ENCODE results near the gene PRTG.

The PRTG gene

GRCh38 chr15:55715355-55716076 lies 27.4 kb downstream of the PRTG start:
- WGBS = 7% methylated on average over 6 of the region's 6 CpGs
- peak overlapping the region; percentile 51; the same call in 1 of the 2 replicates for H3K27ac ChIP-seq (ENCODE audit: low read depth, low read length)
- no peaks in the 10 kb centered on the region for H3K9me3 ChIP-seq (ENCODE audit: insufficient read depth, low read depth, low read length)
- peaks cover 41% of the 10 kb centered on the region for H3K4me1 ChIP-seq (ENCODE audit: insufficient read depth, low read length)
- peaks cover 2% of the 10 kb centered on the region; the same call in 1 of the 2 replicates for H3K36me3 ChIP-seq (ENCODE audit: insufficient read depth, low read length)
- H3K27me3 ChIP-seq (ENCODE audit: insufficient read depth, low read length) = peaks cover 30% of the 10 kb centered on the region
- H3K9ac ChIP-seq (ENCODE audit: low read depth, low read length) = no peak overlapping the region
- peak overlapping the region; percentile 29; the same call in 1 of the 2 replicates for H3K4me3 ChIP-seq (ENCODE audit: low read length)

DNA sequence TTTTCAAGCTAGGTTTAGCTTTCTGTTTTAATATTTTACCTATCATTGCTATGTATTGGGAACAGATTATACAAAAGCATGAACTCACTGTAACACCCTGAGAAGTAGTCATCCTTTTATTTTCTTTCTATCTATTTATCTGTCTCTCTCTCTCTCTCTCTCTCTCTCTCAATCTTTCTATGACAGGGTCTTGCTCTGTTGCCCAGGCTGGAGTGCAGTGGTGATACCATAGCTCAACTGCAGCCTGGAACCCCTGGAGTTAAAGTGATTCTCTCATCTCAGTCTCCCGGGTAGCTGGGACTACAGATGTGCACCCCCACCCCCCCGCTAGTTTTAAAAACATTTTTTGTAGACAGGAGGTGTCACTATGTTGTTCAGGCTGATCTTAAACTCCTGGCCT lies 28.9 kb downstream of the PRTG start:
- Histone ChIP-seq H3K9me3 (ENCODE audit: insufficient read depth, low read depth, low read length) (0 out of 2 replicates have a peak, but pooled peaks cover 2% of the 10 kb centered on the region), H3K27me3 (ENCODE audit: insufficient read depth, low read length) (peaks cover 30% of the 10 kb centered on the region), H3K36me3 (ENCODE audit: insufficient read depth, low read length) (peaks cover 2% of the 10 kb centered on the region; the same call in 1 of the 2 replicates), H3K4me1 (ENCODE audit: insufficient read depth, low read length) (peaks cover 41% of the 10 kb centered on the region), H3K9ac (ENCODE audit: low read depth, low read length) (no peak overlapping the region), H3K4me3 (ENCODE audit: low read length) (no peak overlapping the region), H3K27ac (ENCODE audit: low read depth, low read length) (no peak overlapping the region)
- 57% methylated on average over 2 of the region's 2 CpGs for WGBS

GRCh38 chr15:55712363-55712762 lies 30.6 kb downstream of the PRTG start:
- Histone ChIP-seq H3K36me3 (ENCODE audit: insufficient read depth, low read length) (peaks cover 2% of the 10 kb centered on the region; the same call in 1 of the 2 replicates), H3K9me3 (ENCODE audit: insufficient read depth, low read depth, low read length) (0 out of 2 replicates have a peak, but pooled peaks cover 2% of the 10 kb centered on the region), H3K27ac (ENCODE audit: low read depth, low read length) (no peak overlapping the region), H3K4me3 (ENCODE audit: low read length) (no peak overlapping the region), H3K4me1 (ENCODE audit: insufficient read depth, low read length) (peaks cover 39% of the 10 kb centered on the region), H3K27me3 (ENCODE audit: insufficient read depth, low read length) (peaks cover 30% of the 10 kb centered on the region), H3K9ac (ENCODE audit: low read depth, low read length) (no peak overlapping the region)
- WGBS = 93% methylated on average over 2 of the region's 2 CpGs

- Histone ChIP-seq H3K4me1 (ENCODE audit: insufficient read depth, low read length) (peaks cover 19% of the 10 kb centered on the region), H3K4me3 (ENCODE audit: low read length) (no peak overlapping the region), H3K27ac (ENCODE audit: low read depth, low read length) (no peak overlapping the region), H3K9me3 (ENCODE audit: insufficient read depth, low read depth, low read length) (0 out of 2 replicates have a peak, but pooled peaks cover 2% of the 10 kb centered on the region), H3K27me3 (ENCODE audit: insufficient read depth, low read length) (peaks cover 13% of the 10 kb centered on the region), H3K36me3 (ENCODE audit: insufficient read depth, low read length) (peaks cover 2% of the 10 kb centered on the region; the same call in 1 of the 2 replicates), H3K9ac (ENCODE audit: low read depth, low read length) (no peak overlapping the region)
Observed at GRCh38 chr15:55710286-55710685, 32.7 kb downstream of the PRTG start.

DNA sequence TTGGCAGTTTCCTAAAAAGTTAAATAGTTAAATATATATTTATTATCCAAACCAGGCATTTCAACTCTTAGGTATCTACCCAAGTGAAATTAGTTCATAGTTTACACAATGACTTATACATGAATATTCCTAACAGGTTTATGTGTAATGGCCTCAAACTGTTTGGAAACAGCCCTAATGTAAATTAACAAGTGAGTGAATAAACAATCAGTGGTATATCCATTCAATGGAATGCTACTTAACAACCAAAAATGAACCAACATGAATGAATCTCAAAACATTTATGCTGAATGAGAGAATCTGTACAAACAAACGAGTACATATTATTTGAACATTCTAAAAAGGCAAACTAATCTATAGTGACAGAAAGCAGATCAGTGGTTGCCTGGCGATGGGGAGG lies 33.5 kb downstream of the PRTG start:
- Histone ChIP-seq H3K9ac (ENCODE audit: low read depth, low read length) (no peak overlapping the region), H3K27ac (ENCODE audit: low read depth, low read length) (no peak overlapping the region), H3K36me3 (ENCODE audit: insufficient read depth, low read length) (peaks cover 2% of the 10 kb centered on the region; the same call in 1 of the 2 replicates), H3K4me1 (ENCODE audit: insufficient read depth, low read length) (peaks cover 12% of the 10 kb centered on the region), H3K9me3 (ENCODE audit: insufficient read depth, low read depth, low read length) (0 out of 2 replicates have a peak, but pooled peaks cover 2% of the 10 kb centered on the region), H3K4me3 (ENCODE audit: low read length) (no peak overlapping the region), H3K27me3 (ENCODE audit: insufficient read depth, low read length) (peaks cover 10% of the 10 kb centered on the region)
- 93% methylated on average over 1 of the region's 2 CpGs for WGBS

DNA sequence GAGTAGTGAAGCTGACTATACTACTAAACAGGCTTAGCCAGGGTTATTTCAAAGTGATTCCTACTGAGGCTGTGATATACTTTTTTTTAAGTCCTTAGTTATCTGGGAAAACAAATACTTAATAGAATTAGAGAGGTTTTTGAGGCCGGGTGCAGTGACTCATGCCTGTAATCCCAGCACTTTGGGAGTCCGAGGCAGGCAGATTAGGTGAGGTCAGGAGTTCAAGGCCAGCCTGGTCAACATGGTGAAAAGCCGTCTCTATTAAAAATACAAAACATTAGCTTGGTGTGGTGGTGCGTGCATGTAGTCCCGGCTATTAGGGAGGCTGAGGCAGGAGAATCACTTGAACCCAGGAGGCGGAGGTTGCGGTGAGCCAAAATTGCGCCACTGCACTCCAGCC lies 34.2 kb downstream of the PRTG start:
- H3K27ac ChIP-seq (ENCODE audit: low read depth, low read length) = no peak overlapping the region
- peaks cover 15% of the 10 kb centered on the region for H3K4me1 ChIP-seq (ENCODE audit: insufficient read depth, low read length)
- peaks cover 4% of the 10 kb centered on the region; the same call in 1 of the 2 replicates for H3K27me3 ChIP-seq (ENCODE audit: insufficient read depth, low read length)
- H3K4me3 ChIP-seq (ENCODE audit: low read length) = no peak overlapping the region
- H3K9ac ChIP-seq (ENCODE audit: low read depth, low read length) = no peak overlapping the region
- H3K9me3 ChIP-seq (ENCODE audit: insufficient read depth, low read depth, low read length) = 0 out of 2 replicates have a peak, but pooled peaks cover 2% of the 10 kb centered on the region
- peaks cover 2% of the 10 kb centered on the region; the same call in 1 of the 2 replicates for H3K36me3 ChIP-seq (ENCODE audit: insufficient read depth, low read length)
- 87% methylated on average over 8 of the region's 8 CpGs for WGBS

- Histone ChIP-seq H3K27me3 (ENCODE audit: insufficient read depth, low read length) (no peaks in the 10 kb centered on the region), H3K4me3 (ENCODE audit: low read length) (no peak overlapping the region), H3K36me3 (ENCODE audit: insufficient read depth, low read length) (peaks cover 2% of the 10 kb centered on the region; the same call in 1 of the 2 replicates), H3K9ac (ENCODE audit: low read depth, low read length) (no peak overlapping the region), H3K27ac (ENCODE audit: low read depth, low read length) (no peak overlapping the region), H3K9me3 (ENCODE audit: insufficient read depth, low read depth, low read length) (0 out of 2 replicates have a peak, but pooled peaks cover 2% of the 10 kb centered on the region), H3K4me1 (ENCODE audit: insufficient read depth, low read length) (peaks cover 11% of the 10 kb centered on the region)
- WGBS = 88% methylated on average over 4 of the region's 4 CpGs
Observed at GRCh38 chr15:55707951-55708350, 35.0 kb downstream of the PRTG start.

DNA sequence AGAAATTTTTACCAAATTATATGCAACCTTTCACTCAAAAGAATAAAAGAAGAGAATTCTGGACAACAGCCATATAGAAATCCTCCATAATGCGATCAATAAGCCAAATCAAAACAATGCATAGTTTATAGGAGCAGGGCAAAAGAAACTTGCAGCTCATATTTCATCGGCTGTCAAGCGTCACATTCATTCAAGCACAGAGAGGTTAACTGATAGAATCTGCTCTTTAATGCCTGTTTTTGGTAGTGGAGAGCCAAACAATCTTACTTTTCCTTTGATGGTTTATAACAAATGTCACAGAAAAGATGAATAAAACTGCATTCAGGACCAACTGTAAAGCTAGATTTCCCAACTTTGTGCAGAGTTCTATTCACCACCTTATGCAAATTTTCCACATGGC lies 35.4 kb downstream of the PRTG start:
- H3K9me3 ChIP-seq (ENCODE audit: insufficient read depth, low read depth, low read length) = 0 out of 2 replicates have a peak, but pooled peaks cover 2% of the 10 kb centered on the region
- H3K27ac ChIP-seq (ENCODE audit: low read depth, low read length) = no peak overlapping the region
- peaks cover 10% of the 10 kb centered on the region for H3K4me1 ChIP-seq (ENCODE audit: insufficient read depth, low read length)
- no peak overlapping the region for H3K4me3 ChIP-seq (ENCODE audit: low read length)
- no peaks in the 10 kb centered on the region for H3K27me3 ChIP-seq (ENCODE audit: insufficient read depth, low read length)
- no peak overlapping the region for H3K9ac ChIP-seq (ENCODE audit: low read depth, low read length)
- WGBS = 94% methylated on average over 3 of the region's 3 CpGs
- H3K36me3 ChIP-seq (ENCODE audit: insufficient read depth, low read length) = peaks cover 2% of the 10 kb centered on the region; the same call in 1 of the 2 replicates

DNA sequence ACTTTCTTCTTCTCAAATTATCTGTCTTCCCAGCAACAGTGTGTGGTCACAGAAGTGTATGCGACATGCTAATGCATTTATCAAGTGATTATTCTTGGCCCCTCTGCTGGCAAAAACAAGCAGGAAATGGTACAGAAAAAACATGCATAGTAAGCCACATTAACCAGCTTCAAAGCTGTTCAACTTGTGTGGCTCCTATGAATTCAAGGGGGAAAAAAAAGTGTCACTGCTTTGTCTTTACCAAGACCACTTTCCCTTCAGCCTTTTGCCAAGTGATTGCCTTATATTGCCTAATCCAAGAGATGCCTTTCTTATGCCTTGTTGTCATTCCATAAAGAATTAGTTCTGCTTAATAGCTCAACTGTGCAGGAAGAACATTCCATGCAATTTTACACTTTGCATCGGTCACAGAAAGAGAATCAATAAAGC lies 39.1 kb downstream of the PRTG start:
- no peaks in the 10 kb centered on the region for H3K27me3 ChIP-seq (ENCODE audit: insufficient read depth, low read length)
- no peak overlapping the region for H3K27ac ChIP-seq (ENCODE audit: low read depth, low read length)
- H3K9ac ChIP-seq (ENCODE audit: low read depth, low read length) = no peak overlapping the region
- no peak overlapping the region for H3K4me3 ChIP-seq (ENCODE audit: low read length)
- H3K36me3 ChIP-seq (ENCODE audit: insufficient read depth, low read length) = no peaks in the 10 kb centered on the region; the same call in 1 of the 2 replicates
- WGBS = 76% methylated on average over 2 of the region's 2 CpGs
- H3K4me1 ChIP-seq (ENCODE audit: insufficient read depth, low read length) = peaks cover 10% of the 10 kb centered on the region
- no peaks in the 10 kb centered on the region for H3K9me3 ChIP-seq (ENCODE audit: insufficient read depth, low read depth, low read length)

DNA sequence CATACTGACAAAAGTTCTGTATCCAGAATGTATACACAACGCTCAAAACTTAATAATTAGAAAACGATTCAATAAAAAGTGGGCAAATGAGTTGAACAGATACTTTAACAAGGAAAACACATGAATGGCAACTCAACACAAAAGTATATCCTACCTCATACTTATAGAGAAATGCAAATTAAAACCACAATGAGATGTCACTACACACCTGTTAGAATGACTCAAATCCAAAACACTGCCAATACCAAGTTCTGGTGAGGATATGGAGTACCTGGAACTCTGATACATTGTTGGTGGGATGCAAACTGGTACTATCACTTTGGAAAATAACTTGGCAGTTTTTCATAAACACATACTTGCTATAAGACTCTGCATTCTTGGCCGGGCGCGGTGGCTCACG lies 42.1 kb downstream of the PRTG start:
- Histone ChIP-seq H3K4me1 (ENCODE audit: insufficient read depth, low read length) (peaks cover 10% of the 10 kb centered on the region), H3K9me3 (ENCODE audit: insufficient read depth, low read depth, low read length) (no peaks in the 10 kb centered on the region), H3K27me3 (ENCODE audit: insufficient read depth, low read length) (no peaks in the 10 kb centered on the region), H3K36me3 (ENCODE audit: insufficient read depth, low read length) (no peaks in the 10 kb centered on the region; the same call in 1 of the 2 replicates), H3K27ac (ENCODE audit: low read depth, low read length) (no peak overlapping the region), H3K4me3 (ENCODE audit: low read length) (no peak overlapping the region), H3K9ac (ENCODE audit: low read depth, low read length) (no peak overlapping the region)
- 97% methylated on average over 6 of the region's 6 CpGs for WGBS

GRCh38 chr15:55698653-55699052 lies 44.3 kb downstream of the PRTG start:
- no peak overlapping the region for H3K27ac ChIP-seq (ENCODE audit: low read depth, low read length)
- H3K4me3 ChIP-seq (ENCODE audit: low read length) = no peak overlapping the region

More at GRCh38 chr15:55698653-55699052, 44.3 kb downstream of the PRTG start:
- H3K9ac ChIP-seq (ENCODE audit: low read depth, low read length) = no peak overlapping the region
- no peaks in the 10 kb centered on the region; the same call in 1 of the 2 replicates for H3K36me3 ChIP-seq (ENCODE audit: insufficient read depth, low read length)
- WGBS = 93% methylated on average over 3 of the region's 4 CpGs
- peaks cover 24% of the 10 kb centered on the region for H3K4me1 ChIP-seq (ENCODE audit: insufficient read depth, low read length)
- H3K9me3 ChIP-seq (ENCODE audit: insufficient read depth, low read depth, low read length) = no peaks in the 10 kb centered on the region
- H3K27me3 ChIP-seq (ENCODE audit: insufficient read depth, low read length) = no peaks in the 10 kb centered on the region

Measured in HUES64 (cell line).